IMR-90 (cell line): ENCODE data around the gene TRIM25. TPM values are rescaled to one million over a fixed set of nuclear protein-coding genes. Genes with fewer than 3 reads are reported as not detected.

Source experiments
- ATAC-seq: fragments of 200-7000 bp; cut with Tn5 transposase; 2 replicates; pipeline ENCODE4 v1.9.1; 2020; ENCODE audit warnings: low read depth, mild to moderate bottlenecking, moderate library complexity
- BruUV-seq: library from RNA; stranded (reverse); fragments of 400-500 nt; replicated peaks from 2 replicates; lab custom pipeline; 2021; lab: Mats Ljungman, UMichigan
- CTCF ChIA-PET: fragments of 300-600 bp; formaldehyde crosslinking; extraction: SDS; loops from one replicate; lab custom pipeline; 2021; ENCODE audit warnings: antibody characterized with exemption; lab: Yijun Ruan, JAX
- POLR2A ChIA-PET: fragments of 300-600 bp; sonication (Branson Sonifier 250); formaldehyde crosslinking; loops from one replicate; lab custom pipeline; 2022; ENCODE audit warnings: antibody characterized with exemption; ENCODE audit not compliant: unreplicated experiment; lab: Charles Lee
- DNase-seq: peaks from one replicate; pipeline ENCODE4 v3.0.0; 2013
- H2AFZ ChIP-seq: replicated peaks from 2 replicates; pipeline ENCODE3; 2013; ENCODE audit warnings: low read length, mild to moderate bottlenecking; ENCODE audit not compliant: poor library complexity
- H2AK5ac ChIP-seq: 2 replicates; pipeline ENCODE4 v1.6.1; 2013; ENCODE audit warnings: low read depth, low read length, inconsistent platforms
- H2AK9ac ChIP-seq: replicated peaks from 2 replicates; pipeline ENCODE3; 2013; ENCODE audit warnings: mild to moderate bottlenecking, low read depth, low read length, moderate library complexity; ENCODE audit not compliant: poor library complexity
- H2BK120ac ChIP-seq: 2 replicates; pipeline ENCODE4 v1.6.1; 2013; ENCODE audit warnings: low read depth, low read length, inconsistent platforms
- H2BK15ac ChIP-seq: 3 replicates; pipeline ENCODE4 v1.6.1; 2013; ENCODE audit warnings: low read depth, low read length, inconsistent platforms
- H2BK20ac ChIP-seq: 2 replicates; pipeline ENCODE4 v1.6.1; 2013; ENCODE audit warnings: low read depth, mild to moderate bottlenecking, inconsistent platforms, low read length, moderate library complexity
- H2BK5ac ChIP-seq: 2 replicates; pipeline ENCODE4 v1.6.1; 2013; ENCODE audit warnings: mild to moderate bottlenecking, low read depth, low read length, inconsistent platforms; ENCODE audit not compliant: poor library complexity, severe bottlenecking
- H3K14ac ChIP-seq: replicated peaks from 2 replicates; pipeline ENCODE4 v1.6.1; 2013; ENCODE audit warnings: low read depth, low read length, inconsistent platforms
- H3K18ac ChIP-seq: 2 replicates; pipeline ENCODE4 v1.6.1; 2013; ENCODE audit warnings: low read depth, low read length, control low read depth
- H3K23ac ChIP-seq: 2 replicates; pipeline ENCODE4 v1.6.1; 2013; ENCODE audit warnings: low read depth, low read length, inconsistent platforms
- H3K27ac ChIP-seq: 2 replicates; pipeline ENCODE4 v1.5.1; 2013; ENCODE audit warnings: mild to moderate bottlenecking, control low read depth, low read length; ENCODE audit not compliant: insufficient read depth
- H3K27me3 ChIP-seq: 2 replicates; pipeline ENCODE4 v1.6.1; 2013; ENCODE audit warnings: low read length; ENCODE audit not compliant: control insufficient read depth, insufficient read depth
- H3K36me3 ChIP-seq: 2 replicates; pipeline ENCODE4 v1.6.1; 2013; ENCODE audit warnings: low read length, mixed read lengths; ENCODE audit not compliant: control insufficient read depth, insufficient read depth
- H3K4ac ChIP-seq: 2 replicates; pipeline ENCODE4 v1.6.1; 2013; ENCODE audit warnings: low read depth, low read length, inconsistent platforms
- H3K4me1 ChIP-seq: 2 replicates; pipeline ENCODE4 v1.6.1; 2013; ENCODE audit warnings: low read length, mixed read lengths; ENCODE audit not compliant: control insufficient read depth, insufficient read depth
- H3K4me2 ChIP-seq: 2 replicates; pipeline ENCODE4 v1.6.1; 2013; ENCODE audit warnings: low read depth, mild to moderate bottlenecking, control low read depth, low read length, moderate library complexity
- H3K4me3 ChIP-seq: 2 replicates; pipeline ENCODE4 v1.5.1; 2013; ENCODE audit warnings: low read depth, mild to moderate bottlenecking, control low read depth, low read length, moderate library complexity; ENCODE audit not compliant: insufficient read depth
- H3K56ac ChIP-seq: 2 replicates; pipeline ENCODE4 v1.6.1; 2013; ENCODE audit warnings: low read length, inconsistent platforms; ENCODE audit not compliant: insufficient read depth; ENCODE audit errors: extremely low read depth
- H3K79me1 ChIP-seq, 2 experiments: 2 replicates each; pipeline ENCODE4 v1.6.1; 2013; ENCODE audit warnings: low read length in 2 of 2, inconsistent platforms in 1 of 2, low read depth in 1 of 2
- H3K9ac ChIP-seq: 2 replicates; pipeline ENCODE4 v1.6.1; 2013; ENCODE audit warnings: low read depth, low read length, control low read depth
- H3K9me1 ChIP-seq: 2 replicates; pipeline ENCODE4 v1.6.1; 2013; ENCODE audit warnings: low read length, inconsistent platforms; ENCODE audit not compliant: insufficient read depth
- H3K9me3 ChIP-seq: 2 replicates; pipeline ENCODE4 v1.6.1; 2013; ENCODE audit warnings: low read length; ENCODE audit not compliant: control insufficient read depth, insufficient read depth
- H4K20me1 ChIP-seq: 2 replicates; pipeline ENCODE4 v1.6.1; 2013; ENCODE audit warnings: low read length, inconsistent platforms; ENCODE audit not compliant: insufficient read depth
- H4K5ac ChIP-seq: 2 replicates; pipeline ENCODE4 v1.6.1; 2013; ENCODE audit warnings: mild to moderate bottlenecking, low read depth, low read length, control low read depth
- H4K8ac ChIP-seq, 2 experiments: 2 replicates each; pipeline ENCODE4 v1.6.1; 2013; ENCODE audit warnings: low read depth in 2 of 2, low read length in 2 of 2, control low read depth in 1 of 2, inconsistent platforms in 1 of 2
- H4K91ac ChIP-seq: 2 replicates; pipeline ENCODE4 v1.6.1; 2013; ENCODE audit warnings: low read depth, low read length, inconsistent platforms; ENCODE audit not compliant: insufficient read depth
- BHLHE40 ChIP-seq: fragments of 150-350 bp; IDR thresholded peaks from 2 replicates; pipeline ENCODE4 v1.6.1; 2016; ENCODE audit warnings: mild to moderate bottlenecking, low read depth, low read length
- CEBPB ChIP-seq: IDR thresholded peaks from 2 replicates; pipeline ENCODE4 v1.6.1; 2012; ENCODE audit warnings: low read depth, low read length, improper control_type of control experiment
- CHD1 ChIP-seq: IDR thresholded peaks from 2 replicates; pipeline ENCODE4 v1.6.1; 2012; ENCODE audit warnings: low read depth, low read length, improper control_type of control experiment
- CTCF ChIP-seq: conservative IDR thresholded peaks from 2 replicates; pipeline ENCODE4 v1.5.1; 2012; ENCODE audit warnings: mild to moderate bottlenecking, low read depth, low read length, improper control_type of control experiment
- ELK1 ChIP-seq: fragments of 150-350 bp; IDR thresholded peaks from 2 replicates; pipeline ENCODE4 v1.6.1; 2016; ENCODE audit warnings: low read depth, mild to moderate bottlenecking, low read length, moderate library complexity, borderline replicate concordance
- FOS ChIP-seq: fragments of 150-350 bp; IDR thresholded peaks from 2 replicates; pipeline ENCODE4 v1.6.1; 2016; ENCODE audit warnings: low read depth, low read length
- MAZ ChIP-seq: IDR thresholded peaks from 2 replicates; pipeline ENCODE4 v1.6.1; 2012; ENCODE audit warnings: low read depth, mild to moderate bottlenecking, low read length, improper control_type of control experiment, moderate library complexity, borderline replicate concordance
- MXI1 ChIP-seq: IDR thresholded peaks from 2 replicates; pipeline ENCODE4 v1.6.1; 2012; ENCODE audit warnings: low read depth, mild to moderate bottlenecking, low read length, moderate library complexity, borderline replicate concordance
- NFE2L2 ChIP-seq: fragments of 150-350 bp; IDR thresholded peaks from 2 replicates; pipeline ENCODE4 v1.6.1; 2016; ENCODE audit warnings: low read depth, mild to moderate bottlenecking, low read length
- POLR2A ChIP-seq: IDR thresholded peaks from 2 replicates; pipeline ENCODE4 v1.6.1; 2012; ENCODE audit warnings: mild to moderate bottlenecking, low read depth, low read length
- RAD21 ChIP-seq: IDR thresholded peaks from 2 replicates; pipeline ENCODE4 v1.6.1; 2012; ENCODE audit warnings: low read length, improper control_type of control experiment
- RFX5 ChIP-seq: IDR thresholded peaks from 2 replicates; pipeline ENCODE4 v1.8.0; 2012; ENCODE audit warnings: low read depth, mild to moderate bottlenecking, low read length, moderate library complexity
- SMC3 ChIP-seq: fragments of 150-350 bp; IDR thresholded peaks from 2 replicates; pipeline ENCODE4 v1.6.1; 2016; ENCODE audit warnings: low read depth, mild to moderate bottlenecking, antibody characterized with exemption, low read length, moderate library complexity
- USF2 ChIP-seq: fragments of 150-350 bp; IDR thresholded peaks from 2 replicates; pipeline ENCODE4 v1.6.1; 2017; ENCODE audit warnings: mild to moderate bottlenecking, antibody characterized with exemption, low read length, low read depth
- WGBS, 2 experiments: methylation state at CpG; one replicate each; pipeline versions ENCODE4 v1.1.5 to v1.1.7; 2013; ENCODE audit warnings: missing lambda C conversion rate in 2 of 2; ENCODE audit not compliant: insufficient read length in 1 of 2; ENCODE audit errors: extremely low coverage in 2 of 2; 5-methylcytosine and 5-hydroxymethylcytosine counted together
- dilution Hi-C: fragments of 300-500 bp; cut with HindIII; formaldehyde crosslinking; loops from one replicate; pipeline ENCODE4 v1.14.3; 2018; ENCODE audit warnings: low sequenced_read_pairs; ENCODE audit not compliant: unreplicated experiment
- in situ Hi-C: fragments of 300-500 bp; cut with MboI; formaldehyde crosslinking; loops from 3 replicates; pipeline ENCODE4 v1.14.3; 2019; ENCODE audit warnings: low sequenced_read_pairs, inconsistent platforms, mixed read lengths
- intact Hi-C: fragments of 100-400 bp; cut with micrococcal nuclease; formaldehyde crosslinking; loops from 2 replicates; pipeline ENCODE4 v1.10.0; 2022
- polyA plus RNA-seq, 3 experiments: library from polyadenylated mRNA; depleted of rRNA; stranded (reverse); fragments of >200 nt; gene quantifications; 2 replicates each; pipeline ENCODE4 v1.2.3, GENCODE V29; 2012; ENCODE audit warnings: low replicate concordance in 1 of 3
- total RNA-seq: library from RNA; depleted of rRNA; stranded (reverse); fragments of >200 nt; gene quantifications from 2 replicates; pipeline ENCODE4 v1.2.3, GENCODE V29; 2012

Gene TRIM25
- total and polyA plus RNA-seq, 2 of the 4 experiments (the other 2 are of a cell fraction) = 25.5 to 27.5 TPM

- Histone ChIP-seq H2AK9ac (no peak overlapping the region), H3K36me3 (peaks cover 67% of the 10 kb centered on the region), H3K4me3 (no peak overlapping the region), H3K56ac (no peak overlapping the region), H2BK120ac (no peak overlapping the region), H3K9me1 (peaks cover 16% of the 10 kb centered on the region), H3K27ac (no peak overlapping the region), H3K4me1 (no peaks in the 10 kb centered on the region), H3K4me2 (no peak overlapping the region), H2BK5ac (no peak overlapping the region), H3K18ac (no peak overlapping the region), H3K4ac (no peak overlapping the region), H3K9me3 (no peaks in the 10 kb centered on the region), H4K20me1 (0 out of 2 replicates have a peak, but pooled peaks cover 3% of the 10 kb centered on the region), H2AFZ (no peak overlapping the region), H3K14ac (no peak overlapping the region), H4K91ac (no peak overlapping the region), H3K23ac (no peak overlapping the region), H3K27me3 (no peaks in the 10 kb centered on the region), H2BK20ac (no peak overlapping the region), H2BK15ac (no peak overlapping the region), H3K9ac (no peak overlapping the region), H4K8ac (no peak overlapping the region), H4K5ac (no peak overlapping the region), H2AK5ac (no peak overlapping the region), H3K79me1 (peaks cover 19 to 20% of the 10 kb centered on the region in 2 experiments)
- 97% methylated on average over 4 of the region's 4 CpGs; no CpG with 5 or more reads in 1 of the 2 experiments for WGBS, 2 experiments
- BruUV-seq = no TSS peak
- no peak for ATAC-seq
- CTCF ChIA-PET = interaction anchor here (0.6 kb wide), 1 partner anchor 1961 kb away, joined by 8 read pairs; no protein-coding TSS in a partner anchor
- no peak for DNase-seq
- in situ Hi-C loops = no loop called here
- POLR2A ChIA-PET = no interaction called here
- intact Hi-C loops = no loop called here
- dilution Hi-C loops = no loop called here
- TF ChIP-seq CEBPB (no peak), CHD1 (no peak), ELK1 (no peak), SMC3 (no peak), BHLHE40 (no peak), USF2 (no peak), MXI1 (no peak), NFE2L2 (no peak), CTCF (no peak), RFX5 (no peak), MAZ (no peak), FOS (no peak), RAD21 (no peak), POLR2A (no peak)
Observed at GRCh38 chr17:56896968-56897359, 16.9 kb downstream of the TRIM25 start.
